HG03520 (cell line): Measurements from ENCODE around the gene MAPK14.

Source experiments
- ATAC-seq: cut with Tn5 transposase; IDR thresholded peaks from one replicate; pipeline ENCODE4 v1.9.1; 2021; ENCODE audit warnings: mild to moderate bottlenecking, moderate library complexity; ENCODE audit not compliant: unreplicated experiment

Gene MAPK14

DNA sequence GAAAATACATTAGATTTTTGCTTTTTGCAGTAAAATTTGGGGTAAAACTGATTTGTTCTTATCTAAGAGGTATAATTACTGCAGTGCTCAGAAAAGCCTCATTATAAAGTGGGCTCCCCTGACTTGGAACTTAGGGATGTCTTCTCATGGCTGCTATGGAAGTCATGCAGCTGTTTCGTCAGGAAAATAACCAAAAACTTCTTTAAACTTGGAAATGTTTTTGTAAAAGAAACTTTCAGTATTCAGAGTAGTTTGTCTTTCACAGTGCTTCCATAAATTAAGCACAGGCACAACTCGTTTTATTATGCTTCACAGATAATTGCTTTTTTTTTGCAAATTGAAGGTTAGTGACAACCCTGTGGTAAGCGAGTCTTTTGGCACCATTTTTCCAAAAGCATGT lies 6.8 kb downstream of the MAPK14 start:
- ATAC-seq: no peak

DNA sequence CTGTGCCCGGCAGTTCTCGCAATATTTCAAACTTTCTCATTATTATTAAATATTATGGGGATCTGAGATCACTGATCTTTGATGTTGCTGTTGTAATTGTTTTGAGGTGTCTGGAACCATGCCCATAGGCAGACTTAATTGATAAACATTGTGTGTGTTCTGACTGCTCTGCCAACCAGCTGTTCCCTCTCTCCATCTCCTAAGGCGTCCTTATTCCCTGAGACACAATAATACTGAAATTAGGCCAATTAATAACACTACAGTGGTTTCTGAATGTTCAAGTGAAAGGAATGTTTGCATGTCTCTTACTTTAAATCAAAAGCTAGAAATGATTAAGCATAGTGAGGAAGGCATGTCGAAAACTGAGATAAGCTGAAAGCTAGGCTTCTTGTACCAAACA lies 7.6 kb downstream of the MAPK14 start:
- no peak for ATAC-seq

DNA sequence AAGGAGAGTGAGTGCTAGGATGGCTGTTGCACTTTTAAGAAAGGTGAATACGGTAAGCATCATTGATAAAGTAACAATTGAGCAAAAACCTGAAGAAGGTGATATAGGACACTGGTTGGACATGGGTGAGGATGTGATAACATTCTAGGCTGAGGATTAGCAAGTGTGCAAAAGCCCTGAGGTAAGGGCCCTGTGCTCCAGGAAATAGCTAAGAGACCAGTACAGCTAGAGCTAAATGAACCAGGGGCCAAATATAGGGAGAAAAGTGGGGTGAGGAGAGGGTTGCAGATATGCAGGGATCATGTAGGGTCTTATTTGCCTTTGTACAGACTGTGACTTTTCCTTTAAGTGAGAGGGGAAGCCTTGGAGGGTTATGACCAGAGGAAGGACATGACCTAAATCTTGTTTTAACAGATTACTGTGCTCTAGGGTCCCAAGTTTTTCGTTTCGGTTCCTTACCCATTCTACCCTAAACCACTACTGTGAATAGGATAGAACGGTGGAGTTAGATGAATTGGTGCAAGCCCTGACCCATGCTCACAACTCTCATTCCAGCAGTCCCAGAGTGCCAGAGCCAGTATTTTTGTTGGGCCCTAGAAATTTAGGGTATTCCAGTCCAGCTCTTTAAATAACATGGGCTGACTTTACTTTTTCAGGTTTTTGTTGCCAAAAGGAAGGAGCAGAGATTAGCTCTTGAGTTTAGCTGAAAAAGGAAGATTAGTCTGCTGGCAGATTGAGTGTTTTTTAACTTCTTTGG lies 10.7 kb downstream of the MAPK14 start:
- no peak for ATAC-seq

DNA sequence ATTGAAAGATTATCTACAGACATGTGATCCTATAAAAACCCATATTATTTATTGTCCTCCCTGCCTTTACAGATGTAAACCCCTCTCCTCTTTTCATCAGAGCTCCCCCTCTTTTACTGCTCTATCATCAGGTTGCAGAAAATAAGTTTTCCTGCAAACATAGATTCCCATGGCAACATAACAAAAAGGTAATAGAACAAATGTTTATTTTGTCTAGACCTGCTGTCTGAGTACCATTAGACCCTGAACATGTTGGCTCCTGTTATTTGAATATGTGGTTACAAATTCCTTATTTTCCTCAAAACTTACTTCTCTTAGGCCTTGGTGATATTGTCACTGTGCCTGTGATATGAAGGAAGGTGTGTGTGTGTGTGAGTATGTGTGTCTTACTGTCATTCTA lies 11.5 kb downstream of the MAPK14 start:
- ATAC-seq: no peak

DNA sequence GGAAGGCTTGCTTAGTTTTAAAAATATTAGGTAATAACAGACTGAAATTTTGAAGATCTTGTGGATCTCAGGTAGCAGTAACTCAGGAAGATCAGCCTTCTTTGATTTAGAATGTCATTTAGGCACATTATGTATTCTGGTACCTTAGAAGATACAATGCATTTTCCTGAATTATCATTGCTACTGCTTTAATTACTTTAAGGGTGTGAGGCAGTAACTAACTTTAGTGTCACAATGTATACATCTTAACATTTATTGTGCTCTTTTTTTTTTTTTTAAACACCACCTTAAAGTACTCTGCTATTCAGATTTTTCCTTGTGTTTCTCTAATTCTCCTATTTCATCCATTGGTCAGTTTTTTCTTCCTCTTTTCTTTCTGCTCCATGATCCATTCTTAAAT lies 13.3 kb downstream of the MAPK14 start:
- ATAC-seq: no peak

DNA sequence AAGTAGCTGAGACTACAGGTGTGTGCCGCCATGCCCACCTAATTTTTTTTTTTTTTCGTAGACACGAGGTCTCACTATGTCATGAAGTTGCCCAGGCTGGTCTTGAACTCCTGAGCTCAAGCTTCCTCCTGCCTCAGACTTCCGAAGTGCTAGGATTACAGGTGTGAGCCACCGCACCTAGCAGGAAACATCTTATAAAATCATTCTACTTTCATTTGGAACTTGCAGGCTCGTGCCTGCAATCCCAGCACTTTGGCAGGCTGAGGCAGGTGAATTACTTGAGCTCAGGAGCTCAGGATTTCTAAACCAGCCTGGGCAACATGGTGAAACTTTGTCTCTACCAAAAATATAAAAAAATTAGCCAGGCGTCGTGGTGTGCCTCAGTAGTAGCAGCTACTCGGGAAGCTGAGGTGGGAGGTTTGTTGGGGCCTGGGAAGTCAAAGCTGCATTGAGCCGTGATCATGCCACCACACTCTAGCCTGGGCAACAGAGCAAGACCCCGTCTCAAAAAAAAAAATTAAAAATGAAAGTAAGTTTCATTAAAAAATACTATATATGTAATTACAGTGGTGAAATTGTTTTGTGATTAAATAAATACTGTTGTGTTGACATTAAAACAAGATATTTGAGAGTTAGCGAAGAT lies 15.1 kb downstream of the MAPK14 start:
- no peak for ATAC-seq

DNA sequence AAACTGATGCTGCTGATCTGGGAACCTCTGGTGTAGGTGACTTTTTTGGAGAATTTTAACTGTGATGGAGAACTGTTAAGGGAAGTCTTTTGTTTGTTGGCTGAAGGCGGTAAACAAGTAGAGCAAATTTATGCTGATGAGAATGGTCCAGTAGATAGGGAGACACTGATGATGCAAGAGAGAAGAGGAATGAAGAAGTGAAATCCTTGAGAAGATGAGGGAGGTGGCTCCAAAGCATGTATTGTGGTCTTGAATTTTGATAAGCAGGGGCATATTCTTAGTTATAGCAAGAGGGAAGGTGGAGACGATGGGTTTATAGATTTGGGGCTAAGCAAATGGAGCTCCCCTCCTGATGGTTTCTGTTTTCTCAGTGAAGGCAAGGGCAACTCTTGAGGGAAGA lies 22.0 kb downstream of the MAPK14 start:
- no peak for ATAC-seq

DNA sequence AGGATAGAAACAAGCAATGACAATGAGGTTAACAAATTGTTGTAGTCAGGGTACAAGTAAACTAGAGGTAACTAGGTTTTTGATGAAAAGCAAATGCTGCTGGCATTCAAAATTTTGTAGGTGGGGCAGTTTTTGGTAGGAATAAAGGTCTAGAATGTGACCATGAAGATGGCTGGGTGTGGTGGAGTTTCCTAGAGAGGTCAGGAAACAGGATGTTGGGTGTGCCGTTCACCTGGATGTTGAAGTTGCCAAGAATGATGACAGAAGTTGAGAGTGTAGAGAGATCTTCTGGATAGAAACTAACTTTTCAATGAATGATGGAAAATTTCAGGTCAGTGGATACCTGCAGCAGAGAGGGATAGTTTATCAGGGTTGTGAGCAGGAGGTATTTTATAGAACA lies 22.7 kb downstream of the MAPK14 start:
- no peak for ATAC-seq

DNA sequence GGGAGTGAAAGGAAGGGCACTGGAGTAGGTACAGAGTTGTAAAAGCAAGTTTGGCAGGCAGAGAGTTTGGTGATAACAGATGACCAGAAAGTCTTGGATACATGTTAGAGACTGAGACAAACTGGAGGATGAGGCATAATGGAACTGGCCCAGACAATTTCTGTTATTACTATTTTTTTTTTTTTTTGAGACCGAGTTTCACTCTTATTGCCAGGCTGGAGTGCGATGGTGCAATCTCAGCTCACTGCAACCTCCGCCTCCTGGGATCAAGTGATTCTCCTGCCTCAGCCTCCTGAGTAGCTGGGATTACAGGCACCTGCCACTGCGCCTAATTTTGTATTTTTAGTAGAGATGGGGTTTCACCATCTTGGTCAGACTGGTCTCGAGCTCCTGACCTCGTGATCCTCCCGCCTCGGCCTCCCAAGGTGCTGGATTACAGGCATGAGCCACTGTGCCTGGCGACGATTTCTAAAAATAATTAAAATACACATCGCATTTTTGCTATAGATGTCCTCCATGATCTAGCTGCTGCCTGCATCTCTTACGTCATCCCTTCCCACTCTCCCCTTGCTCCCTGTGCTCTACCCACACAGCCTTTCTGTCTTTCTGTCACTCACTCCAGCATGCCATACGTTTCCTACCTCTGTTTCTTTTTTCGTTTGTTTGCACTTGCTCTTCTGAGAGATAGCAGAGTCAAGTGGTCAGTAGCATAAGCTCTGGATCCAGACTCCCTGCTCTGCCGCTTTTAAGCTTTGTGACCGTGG lies 23.5 kb downstream of the MAPK14 start:
- ATAC-seq: no peak

DNA sequence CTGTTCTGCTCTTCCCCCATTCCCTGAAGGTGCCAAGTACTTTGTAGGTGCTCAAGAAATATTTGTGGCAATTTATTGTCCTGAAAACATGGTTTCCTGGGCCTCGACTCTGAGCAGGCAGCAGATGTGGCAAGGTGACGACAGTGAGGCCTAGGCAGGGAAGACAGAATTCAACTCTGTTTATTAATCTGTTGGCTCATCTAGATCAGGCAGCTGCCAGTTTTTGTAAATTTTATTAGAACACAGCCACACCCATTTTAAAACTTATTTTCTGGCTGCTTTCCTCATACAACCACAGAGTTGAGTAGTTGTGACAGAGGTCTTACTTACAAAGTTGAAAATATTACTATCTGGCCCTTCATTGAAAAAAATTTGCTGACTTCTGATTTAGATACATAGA lies 24.5 kb downstream of the MAPK14 start:
- ATAC-seq: no peak

DNA sequence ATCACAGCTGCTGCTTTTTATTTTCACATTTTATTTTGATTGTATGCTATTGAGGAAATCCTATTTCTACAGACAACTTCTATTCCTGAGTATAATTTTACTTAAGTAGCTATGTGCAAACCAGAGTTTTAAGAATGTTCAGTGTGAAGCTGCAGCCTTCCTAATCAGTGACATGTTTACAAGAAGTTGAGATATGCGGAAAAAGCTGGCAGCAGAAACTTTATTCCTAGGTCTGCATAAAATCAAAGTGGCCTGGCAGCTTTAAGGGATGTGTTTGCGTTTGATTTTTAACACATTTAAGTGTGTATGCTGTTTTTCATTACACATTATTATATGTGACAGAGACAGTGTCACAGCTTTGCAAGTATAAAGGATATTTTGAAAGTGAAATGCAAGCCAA lies 26.3 kb downstream of the MAPK14 start:
- no peak for ATAC-seq

DNA sequence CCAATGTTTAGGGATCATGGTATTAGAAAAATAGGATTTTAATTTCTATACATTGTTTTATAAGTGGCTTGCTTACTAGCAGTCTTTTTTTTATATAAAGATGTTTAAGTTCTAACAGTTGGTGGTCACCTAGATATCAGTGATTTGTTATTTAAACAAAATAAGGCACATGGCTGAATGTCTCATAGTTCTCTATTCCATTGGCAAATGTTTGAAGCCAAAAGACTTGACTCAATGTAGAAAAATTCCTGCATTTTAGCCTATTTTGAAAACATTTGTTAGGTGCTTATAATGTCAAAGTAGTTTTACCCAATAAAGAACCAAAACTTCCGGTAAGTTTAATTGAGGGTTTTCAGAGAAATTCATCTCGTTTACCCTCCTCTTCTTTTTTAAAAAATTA lies 26.8 kb downstream of the MAPK14 start:
- ATAC-seq: no peak

DNA sequence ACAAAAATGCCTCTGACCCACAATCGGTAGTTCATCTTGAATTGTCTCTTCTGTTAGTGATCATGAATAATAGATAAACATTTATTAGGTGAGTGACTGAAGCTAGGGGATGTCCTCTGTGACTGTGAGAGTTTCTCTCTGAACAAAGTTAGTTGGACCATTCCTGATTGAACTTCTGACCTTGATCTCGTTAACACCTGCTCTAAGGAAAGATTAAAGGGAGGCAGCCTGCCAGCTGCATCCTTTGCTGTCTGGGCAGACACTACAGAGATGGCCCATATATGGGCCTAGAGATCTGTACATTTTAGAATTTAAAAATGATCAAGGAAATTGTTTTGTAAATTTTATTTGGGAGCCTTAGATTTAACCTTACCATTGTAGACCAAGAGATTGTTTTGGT lies 27.3 kb downstream of the MAPK14 start:
- no peak for ATAC-seq

DNA sequence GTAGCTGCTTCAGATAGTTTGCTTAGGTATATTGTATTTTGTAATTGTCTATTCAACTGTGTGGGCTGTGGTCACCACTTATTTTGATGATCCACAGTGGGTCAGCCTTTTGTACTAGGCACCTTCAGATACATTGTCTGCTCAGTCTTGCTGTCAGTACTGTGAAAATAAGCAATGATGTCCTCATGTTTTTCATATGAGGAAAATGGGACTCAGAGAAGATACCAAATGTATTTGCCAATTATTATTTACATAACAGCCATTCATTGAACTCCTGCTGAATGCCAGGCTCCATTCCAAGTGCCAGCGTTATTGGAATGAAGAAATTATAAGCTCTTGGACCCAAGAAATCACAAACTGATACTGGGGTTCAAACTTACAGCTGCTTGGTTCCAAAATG lies 28.6 kb downstream of the MAPK14 start:
- no peak for ATAC-seq

DNA sequence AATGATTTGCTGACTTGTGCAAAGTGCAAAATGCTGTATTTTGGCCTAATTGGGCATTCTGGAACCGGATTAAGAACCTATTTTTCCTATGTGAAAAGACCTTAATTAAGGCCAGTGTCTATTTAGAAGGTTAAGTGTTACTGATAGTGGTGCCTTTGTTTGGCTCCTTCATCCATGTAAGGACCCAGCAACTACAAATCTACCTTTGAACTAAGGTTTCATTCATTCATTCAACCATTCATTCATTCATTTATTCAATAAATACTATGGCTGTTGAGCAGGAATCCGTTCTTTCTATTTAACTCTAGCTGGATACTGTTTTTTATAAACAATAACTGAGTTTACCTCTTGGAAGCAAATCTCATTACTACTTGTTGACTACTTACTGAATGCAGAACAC lies 33.6 kb downstream of the MAPK14 start:
- no peak for ATAC-seq

DNA sequence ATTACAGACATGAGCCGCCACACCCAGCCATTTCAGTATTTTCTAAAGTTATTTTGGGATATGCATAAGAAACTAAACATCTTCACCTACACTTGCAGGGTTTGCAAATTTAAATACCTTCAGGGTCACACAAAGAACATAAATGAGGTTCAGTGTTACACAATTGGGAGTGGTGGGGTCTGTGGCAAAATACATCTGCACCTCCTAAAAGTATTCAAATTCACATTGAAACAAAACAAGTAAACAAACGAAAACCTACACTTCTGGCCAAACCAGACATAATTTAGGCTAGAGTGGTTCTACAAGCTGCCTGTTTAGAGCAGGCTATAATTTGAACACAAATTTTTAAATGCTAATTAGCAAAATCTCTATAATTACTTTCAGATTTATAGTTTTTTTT lies 34.6 kb downstream of the MAPK14 start:
- no peak for ATAC-seq

DNA sequence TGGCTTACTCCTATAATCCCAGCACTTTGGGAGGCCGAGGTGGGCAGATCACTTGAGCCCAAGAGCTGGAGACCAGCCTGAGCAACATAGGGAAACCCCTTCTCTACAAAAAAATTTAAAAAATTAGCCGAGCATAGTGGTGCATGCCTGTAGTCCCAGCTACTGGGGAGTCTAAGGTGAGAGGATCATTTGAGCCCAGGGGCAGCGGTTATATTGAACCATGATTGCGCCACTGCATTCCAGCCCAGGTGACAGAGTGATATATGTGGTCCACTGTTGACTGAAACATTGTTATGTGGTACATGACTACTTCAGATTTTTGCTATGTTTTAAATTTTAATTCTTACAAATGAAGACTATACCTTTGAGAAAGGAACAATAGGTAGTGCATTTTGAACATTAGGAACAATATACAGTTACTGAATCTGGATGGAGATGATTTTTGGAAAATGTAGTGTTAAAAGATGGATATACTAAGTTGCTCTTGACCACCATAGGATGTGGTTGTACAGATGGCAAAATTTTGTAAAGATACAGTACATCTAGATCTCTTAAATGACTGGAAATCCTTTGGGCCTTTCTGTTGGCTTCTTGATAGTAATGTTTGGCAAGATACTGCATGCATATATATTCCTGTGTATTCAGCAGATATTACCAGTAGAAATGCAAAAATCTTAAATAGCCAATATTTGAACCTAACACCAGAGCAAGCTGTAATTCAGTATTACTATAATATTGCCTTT lies 35.9 kb downstream of the MAPK14 start:
- no peak for ATAC-seq

DNA sequence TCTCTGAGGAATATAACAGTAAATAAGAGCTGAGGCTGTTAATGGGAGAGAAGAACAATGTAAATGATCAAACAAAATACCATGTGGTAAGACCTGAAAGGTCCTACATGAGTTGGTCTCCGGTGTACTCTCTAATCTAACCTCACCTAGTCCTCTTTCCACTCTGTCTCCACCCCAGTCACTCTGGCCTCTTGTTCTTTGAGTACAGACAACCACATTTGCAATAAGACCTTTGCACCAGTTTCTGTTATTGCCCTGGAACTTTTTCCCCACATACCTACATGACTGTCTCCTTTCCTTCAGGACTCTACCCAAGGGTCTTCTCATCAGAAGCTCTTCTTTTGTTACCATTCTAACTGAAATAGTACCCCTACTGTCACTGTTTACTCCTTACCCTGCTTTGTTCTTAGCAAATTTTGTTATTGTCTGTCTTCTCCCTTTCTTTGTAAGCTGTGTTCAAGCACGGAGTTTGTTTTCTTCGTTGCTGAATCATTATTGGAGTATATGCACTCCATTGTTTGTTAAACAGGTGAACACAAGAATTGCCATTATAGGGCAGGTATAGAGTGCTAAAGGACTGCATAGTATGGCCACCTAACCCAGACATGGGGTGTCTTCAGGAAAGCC lies 37.3 kb downstream of the MAPK14 start:
- ATAC-seq: no peak

DNA sequence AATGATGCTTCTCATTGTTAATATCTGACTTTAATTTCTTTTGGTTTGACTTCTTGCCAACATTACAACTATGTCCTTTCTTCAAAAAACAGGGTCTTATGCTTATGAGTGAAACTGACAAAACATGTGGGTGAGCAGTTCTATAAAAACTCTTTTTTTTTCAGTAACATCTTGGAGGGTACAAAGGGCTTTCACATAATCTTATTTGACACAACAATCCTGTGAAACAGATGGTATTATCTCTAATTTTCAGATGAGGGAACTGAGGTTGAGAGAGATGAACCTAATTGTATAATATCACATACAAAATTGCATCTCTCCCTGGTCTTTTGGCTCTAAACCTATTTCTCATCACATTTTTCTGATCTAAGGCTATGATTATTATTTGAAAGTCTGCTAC lies 38.3 kb downstream of the MAPK14 start:
- ATAC-seq: no peak

DNA sequence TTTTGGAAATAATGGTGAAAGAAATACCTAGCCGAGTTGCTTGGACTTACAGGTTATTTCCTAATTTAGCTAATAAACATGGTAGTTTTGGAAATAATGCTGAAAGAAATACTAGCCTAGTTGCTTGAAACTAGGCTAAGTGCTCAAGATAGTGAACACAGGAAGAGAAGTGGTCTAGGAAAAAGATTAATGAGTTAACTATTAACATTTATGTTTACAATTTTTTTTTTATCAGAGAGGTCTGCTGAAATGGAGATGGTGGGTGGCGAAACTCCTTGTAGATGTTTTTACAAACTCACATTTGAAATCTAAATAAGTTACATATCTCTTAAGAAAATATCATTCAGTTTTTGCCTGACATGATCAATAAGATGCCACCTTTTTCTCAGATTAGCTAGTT lies 39.2 kb downstream of the MAPK14 start:
- ATAC-seq: no peak
